ENCODE data around the gene DPM1. TPM values are rescaled to one million over a fixed set of nuclear protein-coding genes. Genes with fewer than 3 reads are reported as not detected.

Gene DPM1
- polyA plus RNA-seq, 1 donor from 2014 or later, result 137 TPM

- Histone ChIP-seq H3K4me2 (ENCODE audit: low read length) (no peak overlapping the region), H3K79me2 (replicated peaks; ENCODE audit: insufficient read depth, low read length) (peaks cover 55% of the 10 kb centered on the region), H3K9me3 (ENCODE audit: low read length) (no peaks in the 10 kb centered on the region), H3K36me3 (ENCODE audit: insufficient read depth, low read length) (peaks cover 4% of the 10 kb centered on the region), H2AFZ (ENCODE audit: low read depth, low read length) (no peak overlapping the region), H4K20me1 (ENCODE audit: insufficient read depth) (no peaks in the 10 kb centered on the region), H3K27me3 (ENCODE audit: insufficient read depth, low read depth, low read length) (no peaks in the 10 kb centered on the region), H3K9me2 (ENCODE audit: insufficient read depth, low read length) (no peaks in the 10 kb centered on the region), H3K9ac (ENCODE audit: low read length) (no peak overlapping the region), H3K4me3 (ENCODE audit: low read length) (no peak overlapping the region), H3F3A (ENCODE audit: insufficient read depth, low read length, poor library complexity, severe bottlenecking) (no peaks in the 10 kb centered on the region), H3K27ac (ENCODE audit: low read length) (no peak overlapping the region)
- TF ChIP-seq EZH2 (IDR thresholded peaks at IDR 0.05; ENCODE audit: borderline replicate concordance, insufficient read depth, low read length, poor library complexity, severe bottlenecking), result no peak
- TF ChIP-seq MXI1 (conservative IDR thresholded peaks at IDR 0.05; ENCODE audit: poor library complexity, severe bottlenecking), result no peak
- no peak for TF ChIP-seq TAF1 (IDR thresholded peaks at IDR 0.05; ENCODE audit: low read depth)
- TF ChIP-seq REST (IDR thresholded peaks at IDR 0.05; ENCODE audit: borderline replicate concordance), result no peak
- no peak for TF ChIP-seq POLR2AphosphoS5 (IDR thresholded peaks at IDR 0.05)
- TF ChIP-seq SMC3 (conservative IDR thresholded peaks at IDR 0.05; ENCODE audit: poor library complexity), result no peak
- no peak for TF ChIP-seq CTCF (IDR thresholded peaks at IDR 0.05; ENCODE audit: poor library complexity, severe bottlenecking)
- no peak for TF ChIP-seq RAD21 (conservative IDR thresholded peaks at IDR 0.05)
- TF ChIP-seq EP300 (conservative IDR thresholded peaks at IDR 0.05; ENCODE audit: poor library complexity, severe bottlenecking), result no peak
These were observed 5.1 kb downstream of the DPM1 start for GRCh38 chr20:50953196-50953595.

- no peak for TF ChIP-seq REST (IDR thresholded peaks at IDR 0.05; ENCODE audit: borderline replicate concordance)
- TF ChIP-seq EP300 (conservative IDR thresholded peaks at IDR 0.05; ENCODE audit: poor library complexity, severe bottlenecking), result no peak
- TF ChIP-seq MXI1 (conservative IDR thresholded peaks at IDR 0.05; ENCODE audit: poor library complexity, severe bottlenecking), result no peak
- no peak for TF ChIP-seq TAF1 (IDR thresholded peaks at IDR 0.05; ENCODE audit: low read depth)
- no peak for TF ChIP-seq RAD21 (conservative IDR thresholded peaks at IDR 0.05)
- no peak for TF ChIP-seq EZH2 (IDR thresholded peaks at IDR 0.05; ENCODE audit: borderline replicate concordance, insufficient read depth, low read length, poor library complexity, severe bottlenecking)
- Histone ChIP-seq H3K9me3 (ENCODE audit: low read length) (no peaks in the 10 kb centered on the region), H3K27ac (ENCODE audit: low read length) (no peak overlapping the region), H3K9ac (ENCODE audit: low read length) (no peak overlapping the region), H3K9me2 (ENCODE audit: insufficient read depth, low read length) (no peaks in the 10 kb centered on the region), H3K79me2 (replicated peaks; ENCODE audit: insufficient read depth, low read length) (peaks cover 7% of the 10 kb centered on the region), H2AFZ (ENCODE audit: low read depth, low read length) (no peak overlapping the region), H3K27me3 (ENCODE audit: insufficient read depth, low read depth, low read length) (no peaks in the 10 kb centered on the region), H3K4me2 (ENCODE audit: low read length) (no peak overlapping the region), H3K4me3 (ENCODE audit: low read length) (no peak overlapping the region), H4K20me1 (ENCODE audit: insufficient read depth) (no peaks in the 10 kb centered on the region), H3F3A (ENCODE audit: insufficient read depth, low read length, poor library complexity, severe bottlenecking) (no peaks in the 10 kb centered on the region), H3K36me3 (ENCODE audit: insufficient read depth, low read length) (peaks cover 8% of the 10 kb centered on the region)
These were observed 10.1 kb downstream of the DPM1 start for GRCh38 chr20:50948132-50948785.
